ENCODE measurements around the gene RFTN1. TPM values are rescaled to one million over a fixed set of nuclear protein-coding genes. Genes with fewer than 3 reads are reported as not detected.

RFTN1 gene
- total and polyA plus RNA-seq, 2 of the 8 experiments (the other 6 are each of a cell fraction or from before 2014, with no cell fraction given) = 4.6 to 6.7 TPM

- TF ChIP-seq CTCF (IDR thresholded peaks at IDR 0.05; ENCODE audit: control extremely low read depth in 1 of 3, insufficient read depth in 1 of 3, low read depth in 1 of 3, low read length in 3 of 3) = no peak
Observed at GRCh38 chr3:16347548-16347947, 166.0 kb downstream of the RFTN1 start (continued).

Data from H1 (cell line).